Activated naive CD8-positive, alpha-beta T cell treated with anti-CD3 and anti-CD28 coated beads, Interleukin-2, amount 50 U/mL, for 16 hours (primary cell): ENCODE measurements around the gene PRDM16.

ENCODE experiments used
- DNase-seq: peaks from one replicate; pipeline ENCODE4 v3.0.0-alpha.2; 2020; ENCODE audit warnings: low read depth, low spot score

The PRDM16 gene

DNA sequence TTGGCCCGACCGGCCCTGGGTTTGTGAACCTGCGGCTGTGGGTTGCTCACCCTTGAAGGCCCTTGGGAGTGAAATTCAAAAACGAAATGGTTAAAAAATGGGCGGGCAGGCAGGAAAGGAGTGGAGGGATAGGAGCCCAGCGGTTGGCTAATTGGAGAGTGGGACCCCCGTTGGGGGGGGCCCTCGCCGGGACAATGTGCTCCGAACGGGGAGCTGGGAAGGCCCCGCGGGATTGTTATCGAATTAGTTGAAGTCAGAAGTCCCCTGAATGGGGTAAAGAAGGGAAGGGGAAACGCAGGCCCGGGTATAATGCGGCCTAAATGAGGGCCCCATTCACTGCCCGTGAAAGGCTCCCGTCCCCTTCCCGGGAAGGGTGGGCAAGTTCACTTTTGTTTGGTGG, 135.7 kb downstream of the PRDM16 start:
- DNase-seq = no peak

DNA sequence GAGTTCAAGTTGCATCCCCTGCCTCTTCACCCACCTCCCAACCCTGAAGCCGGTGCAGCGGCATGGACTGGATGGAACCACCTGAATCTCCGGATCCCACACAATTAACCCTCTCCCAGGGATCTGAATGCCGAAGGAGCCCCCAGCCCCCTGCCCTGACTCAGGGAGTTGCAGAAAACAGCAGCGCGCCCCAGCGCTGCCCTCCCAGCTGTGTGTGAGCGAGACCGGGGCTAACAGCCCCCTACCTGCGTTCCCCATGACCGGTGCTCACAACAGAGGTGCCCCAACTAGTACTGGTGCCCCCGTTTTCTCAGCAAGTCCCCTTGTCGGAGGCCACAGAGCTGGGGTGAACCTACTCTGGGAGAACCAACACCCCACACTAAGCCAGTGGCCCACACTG, 136.8 kb downstream of the PRDM16 start:
- DNase-seq = no peak

DNA sequence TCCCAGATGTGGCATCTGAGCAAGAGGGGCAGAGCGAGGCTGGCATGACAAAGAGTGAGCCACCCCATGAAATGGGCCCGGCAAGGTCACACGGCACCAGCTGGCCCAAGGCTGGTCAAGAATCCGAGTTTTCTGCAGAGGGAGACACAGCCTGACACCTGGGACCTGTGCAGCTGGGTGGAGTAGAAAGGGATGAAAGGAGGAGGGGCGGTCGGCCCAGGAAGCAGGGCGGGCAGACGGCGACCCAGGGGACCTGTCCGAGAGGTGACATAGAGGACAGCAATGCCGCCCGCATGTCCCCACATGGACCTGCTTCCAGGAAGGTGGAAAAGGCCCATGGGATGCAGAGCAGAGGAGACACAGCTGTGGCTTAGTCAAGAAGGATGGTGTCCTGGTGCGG, 137.7 kb downstream of the PRDM16 start:
- no peak for DNase-seq

DNA sequence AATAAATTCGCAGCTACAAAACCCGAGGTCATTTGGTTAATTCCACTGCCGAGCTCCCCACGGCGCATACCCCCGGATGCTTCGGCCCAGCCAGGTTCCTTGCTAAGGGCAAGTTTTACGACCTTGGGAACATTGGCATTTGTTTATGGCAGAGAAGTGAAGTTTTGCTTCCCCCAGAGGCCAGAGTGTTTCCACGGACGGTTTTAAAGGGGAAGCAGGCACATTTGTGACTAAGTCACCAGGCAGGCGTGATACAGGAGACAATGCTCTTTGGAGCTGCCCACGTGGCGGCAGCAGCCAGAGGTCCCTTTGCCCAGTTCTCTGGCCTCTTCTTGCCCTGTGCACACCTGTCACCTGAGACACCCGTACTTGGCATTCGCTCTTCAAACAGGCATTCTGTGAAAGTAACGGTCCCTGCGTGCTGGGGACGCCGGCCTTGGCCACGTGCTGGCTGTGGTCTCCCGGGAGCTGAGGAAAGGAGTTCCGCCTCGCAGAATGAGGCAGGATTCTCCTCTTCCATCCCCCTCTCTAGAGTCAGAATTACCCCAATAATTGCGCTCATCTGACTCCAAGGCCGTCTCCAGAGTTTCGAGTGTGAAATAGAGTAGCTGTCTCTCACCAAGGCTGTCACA, 138.3 kb downstream of the PRDM16 start:
- DNase-seq = no peak

DNA sequence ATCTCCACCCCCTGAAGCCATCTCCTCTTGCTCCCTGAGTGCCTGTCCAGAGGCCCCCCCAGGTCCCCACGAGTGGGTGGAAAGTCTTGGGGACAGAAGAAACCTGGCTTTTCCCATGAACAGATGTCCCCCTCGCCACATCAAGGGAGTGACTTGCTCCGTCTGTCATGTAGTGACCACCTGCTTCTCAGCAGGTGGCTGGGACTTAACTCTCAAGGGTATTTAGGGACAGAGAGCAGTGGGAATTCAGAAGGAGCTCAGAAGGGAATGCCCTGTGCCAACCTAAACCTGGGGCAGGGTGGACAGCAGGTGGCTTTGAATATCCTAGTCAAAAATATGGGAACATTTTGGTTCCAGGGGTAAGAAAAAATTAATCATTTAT, 139.8 kb downstream of the PRDM16 start:
- no peak for DNase-seq

DNA sequence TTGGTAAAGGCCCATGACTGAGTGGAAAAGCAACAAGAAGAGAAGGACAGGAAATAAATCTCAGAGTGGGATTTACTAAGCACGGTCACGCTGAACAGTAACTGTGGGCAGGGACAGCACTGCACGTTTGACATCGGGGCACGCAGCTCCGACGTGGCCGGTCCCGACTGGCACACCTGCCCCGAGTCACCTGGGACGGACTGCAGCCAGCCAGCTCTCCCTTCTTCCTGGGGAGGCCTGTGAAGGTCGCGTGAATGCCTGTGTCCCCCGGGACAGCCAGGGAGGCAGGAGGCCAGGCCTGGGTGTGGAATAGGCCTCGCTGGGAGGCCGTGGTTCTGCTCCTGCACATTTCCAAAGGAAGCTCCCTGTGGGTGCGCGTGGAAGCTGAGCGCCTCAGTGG, 140.2 kb downstream of the PRDM16 start:
- DNase-seq = no peak

DNA sequence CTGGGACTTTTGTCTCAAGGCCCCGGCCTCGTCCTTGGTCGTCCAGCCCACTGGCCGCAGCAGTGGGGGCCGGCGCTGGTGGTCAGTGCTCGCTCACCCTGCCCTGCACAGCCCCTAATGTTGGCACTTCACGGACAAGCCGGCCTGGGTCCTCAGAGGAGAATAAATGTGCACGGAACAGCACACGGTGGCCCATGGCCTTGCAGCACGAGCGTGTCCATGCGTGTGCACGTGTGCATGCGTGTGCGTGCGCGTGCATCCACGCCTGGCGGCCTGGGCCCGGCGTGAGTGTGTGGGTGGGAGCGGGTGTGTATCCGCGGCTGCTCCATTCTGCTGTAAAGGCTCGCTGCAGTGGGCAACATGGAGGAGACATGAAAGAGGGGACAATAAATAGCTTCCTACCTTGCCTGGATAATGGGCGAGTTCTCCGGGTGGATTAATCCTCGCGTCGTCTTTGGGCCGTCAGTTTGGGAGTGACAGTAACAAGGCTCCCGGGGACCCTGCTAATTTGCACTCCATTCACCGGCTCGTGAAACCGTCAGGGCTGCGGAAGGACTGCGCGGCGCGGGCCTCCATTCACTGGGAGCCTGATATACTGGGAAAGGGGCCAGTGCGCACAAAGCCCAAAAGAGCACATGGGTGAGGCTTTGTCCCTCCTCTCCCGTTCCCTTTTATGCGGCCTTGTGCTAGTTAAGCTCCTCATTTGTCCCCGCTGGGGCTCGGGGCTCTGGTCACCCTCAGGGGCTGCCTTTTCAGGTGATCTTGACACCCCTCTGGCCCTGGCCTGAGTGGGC, 142.8 kb downstream of the PRDM16 start:
- DNase-seq = no peak

DNA sequence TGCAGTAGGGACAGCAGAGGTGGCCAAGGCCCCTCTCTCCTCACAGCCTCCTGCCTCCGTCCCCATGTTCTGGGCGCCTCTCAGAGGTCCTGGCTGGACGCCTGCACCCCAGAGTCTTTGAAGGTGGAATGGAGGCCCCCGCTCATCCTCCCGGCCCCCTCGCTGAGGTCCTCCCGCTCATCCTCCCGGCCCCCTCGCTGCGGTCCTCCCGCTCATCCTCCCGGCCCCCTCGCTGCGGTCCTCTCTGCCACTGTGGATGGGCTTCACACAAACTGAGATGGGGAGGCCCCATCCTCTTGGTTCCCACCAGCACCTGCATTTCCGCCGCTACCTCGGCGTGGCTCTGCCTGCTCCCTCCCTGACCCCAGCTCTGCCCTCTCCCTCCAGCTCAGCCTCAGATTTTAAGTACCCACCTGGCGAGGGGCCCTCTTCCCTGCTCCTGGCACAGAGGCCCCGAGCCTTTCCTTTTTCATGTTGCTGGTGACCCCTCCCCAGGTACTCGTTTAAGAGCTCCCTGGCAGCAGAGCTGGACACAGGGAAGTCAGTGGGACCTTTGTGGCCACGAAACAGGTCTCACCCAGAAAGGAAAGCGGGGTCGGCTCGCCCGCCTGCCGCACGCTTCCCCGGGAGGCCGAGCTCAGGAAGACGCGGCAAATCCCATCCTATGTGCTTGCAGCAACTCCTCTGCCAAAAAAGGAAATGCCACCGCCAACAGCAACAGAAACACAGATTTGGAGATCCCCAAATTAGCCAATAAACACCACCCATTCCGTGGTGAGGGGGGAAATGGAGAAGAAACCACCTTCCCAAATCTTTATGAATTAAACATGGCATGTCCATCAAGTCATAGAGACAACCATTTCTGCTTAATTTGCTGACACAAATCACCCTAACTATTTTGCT, 143.7 kb downstream of the PRDM16 start:
- no peak for DNase-seq

DNA sequence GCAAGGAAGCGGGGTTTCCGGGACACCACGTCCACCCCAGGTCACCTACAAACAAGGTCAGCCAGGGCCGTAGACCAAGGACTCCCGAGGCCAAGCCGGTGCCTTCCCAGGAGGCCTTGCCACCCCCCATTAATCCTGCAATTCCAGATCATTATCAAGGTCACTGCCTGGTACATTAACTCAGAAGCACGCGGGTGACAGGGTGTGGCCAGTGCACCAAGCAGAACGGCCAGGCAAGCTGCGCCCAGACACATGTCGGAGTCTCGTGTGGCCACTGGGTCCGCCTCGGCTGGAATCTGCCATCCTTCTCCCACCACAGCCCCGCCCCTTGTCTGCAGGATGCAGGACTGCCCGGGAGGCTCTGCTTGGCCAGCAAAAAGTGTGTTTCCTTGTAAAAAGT, 144.7 kb downstream of the PRDM16 start:
- no peak for DNase-seq

DNA sequence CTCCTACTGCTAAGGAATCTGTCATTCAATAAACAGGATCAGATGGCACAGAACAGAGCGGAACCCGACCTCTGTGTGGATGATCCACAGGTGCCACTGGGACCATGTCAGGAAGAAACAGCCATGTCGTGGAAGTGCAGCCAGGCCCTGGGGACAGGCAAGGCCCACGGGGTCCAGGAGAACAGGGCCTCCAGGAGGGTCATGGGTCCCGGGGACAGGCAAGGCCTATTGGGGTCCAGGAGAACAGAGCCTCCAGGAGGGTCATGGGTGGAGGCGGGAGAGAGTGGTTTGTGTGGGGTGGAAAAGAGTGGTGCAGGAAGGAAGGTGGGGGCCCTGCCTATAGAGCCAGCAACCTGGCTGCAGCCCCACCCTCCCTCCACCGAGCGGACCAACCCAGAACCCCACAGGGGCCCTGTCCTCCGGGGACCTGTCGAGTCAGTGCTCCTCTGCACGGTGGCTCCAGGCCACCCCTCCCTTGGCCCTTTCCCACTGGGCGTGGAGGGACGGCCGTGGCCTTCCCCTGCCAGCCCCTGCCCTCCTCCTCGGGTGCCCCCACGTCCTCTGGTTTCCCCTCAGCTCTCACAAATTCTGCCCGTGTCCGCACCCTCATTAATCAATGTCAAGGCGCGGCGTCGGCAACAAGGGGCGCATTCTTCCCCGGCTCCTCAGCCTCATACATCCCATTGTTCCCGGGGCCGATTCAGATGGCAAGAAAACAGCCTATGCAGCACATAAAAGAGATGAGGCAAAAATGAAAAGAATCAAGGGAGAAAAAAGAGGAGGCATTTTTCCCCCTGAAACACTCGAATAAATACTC, 146.4 kb downstream of the PRDM16 start:
- no peak for DNase-seq

DNA sequence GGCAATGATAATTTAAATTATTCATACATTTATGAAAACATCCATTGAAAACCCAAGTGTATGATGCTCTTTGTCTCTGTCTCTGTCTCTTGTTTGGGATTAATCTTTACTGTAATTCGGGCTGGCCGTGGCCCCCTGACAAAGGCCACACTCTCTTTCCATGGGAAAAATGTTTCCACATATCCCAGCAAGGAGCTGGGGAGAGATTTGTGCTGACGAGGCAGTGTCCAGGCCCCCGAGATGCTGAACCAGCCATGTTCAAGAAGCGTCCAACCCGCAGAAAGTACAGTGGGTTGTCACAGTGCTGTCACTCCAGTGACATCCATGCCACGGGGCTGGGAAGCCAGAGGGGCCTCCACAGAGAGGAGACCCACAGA, 147.0 kb downstream of the PRDM16 start:
- no peak for DNase-seq

DNA sequence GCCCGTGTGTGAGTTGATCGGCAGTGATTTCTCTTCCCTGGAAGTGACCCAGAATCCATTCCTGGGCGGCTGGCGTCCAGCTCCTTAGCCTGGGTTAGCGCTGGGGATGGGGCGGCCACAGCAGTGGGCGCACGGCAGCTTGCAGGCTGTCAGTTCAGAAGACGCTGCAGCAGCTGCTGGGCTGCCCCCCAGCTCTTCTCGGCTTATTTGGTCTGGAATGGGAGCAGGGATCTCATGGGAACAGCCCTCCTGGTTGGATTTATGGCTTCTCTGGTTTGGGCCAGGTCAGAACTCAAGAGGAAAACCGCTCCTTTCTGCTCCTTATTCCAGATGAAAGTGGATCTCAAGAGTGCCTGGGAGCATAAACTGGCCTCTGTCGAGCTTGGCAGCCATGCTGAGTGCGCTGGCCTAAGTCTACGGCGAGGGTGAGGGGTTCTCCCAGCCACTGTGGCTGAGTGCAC, 148.2 kb downstream of the PRDM16 start:
- DNase-seq = no peak

DNA sequence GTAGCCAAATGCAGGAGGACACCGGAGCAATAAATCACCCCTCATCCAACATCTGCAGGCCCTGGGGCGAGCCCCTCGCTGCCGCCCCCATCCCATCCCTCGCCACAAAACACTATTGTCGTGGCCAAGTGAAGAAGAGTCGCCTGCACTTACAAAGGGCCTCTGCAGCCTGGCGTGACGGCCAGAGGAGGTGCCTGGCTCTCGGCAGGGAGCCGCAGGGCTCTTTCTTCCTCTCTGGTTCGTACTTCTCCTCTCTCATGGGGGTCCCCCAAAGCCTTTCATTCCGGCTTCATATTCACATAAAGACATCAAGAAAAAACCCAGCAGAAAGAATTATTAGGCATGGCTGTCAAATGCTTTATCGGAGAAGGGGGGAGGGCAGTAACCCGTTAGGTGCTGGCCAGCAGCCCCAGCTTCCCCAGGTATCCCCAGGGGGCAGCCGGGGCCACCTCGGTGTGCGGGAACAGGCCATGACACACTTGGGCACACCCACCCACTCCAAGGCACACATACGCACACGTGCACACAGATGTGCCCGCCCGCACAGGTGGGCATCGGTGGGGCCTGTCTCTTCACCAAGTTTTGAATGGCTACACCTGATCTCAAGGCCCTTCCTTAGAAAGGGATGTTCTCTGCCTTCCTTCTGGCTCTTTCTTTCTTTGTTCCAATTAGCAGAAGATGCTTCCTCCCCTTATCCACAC, 149.1 kb downstream of the PRDM16 start:
- DNase-seq = no peak

DNA sequence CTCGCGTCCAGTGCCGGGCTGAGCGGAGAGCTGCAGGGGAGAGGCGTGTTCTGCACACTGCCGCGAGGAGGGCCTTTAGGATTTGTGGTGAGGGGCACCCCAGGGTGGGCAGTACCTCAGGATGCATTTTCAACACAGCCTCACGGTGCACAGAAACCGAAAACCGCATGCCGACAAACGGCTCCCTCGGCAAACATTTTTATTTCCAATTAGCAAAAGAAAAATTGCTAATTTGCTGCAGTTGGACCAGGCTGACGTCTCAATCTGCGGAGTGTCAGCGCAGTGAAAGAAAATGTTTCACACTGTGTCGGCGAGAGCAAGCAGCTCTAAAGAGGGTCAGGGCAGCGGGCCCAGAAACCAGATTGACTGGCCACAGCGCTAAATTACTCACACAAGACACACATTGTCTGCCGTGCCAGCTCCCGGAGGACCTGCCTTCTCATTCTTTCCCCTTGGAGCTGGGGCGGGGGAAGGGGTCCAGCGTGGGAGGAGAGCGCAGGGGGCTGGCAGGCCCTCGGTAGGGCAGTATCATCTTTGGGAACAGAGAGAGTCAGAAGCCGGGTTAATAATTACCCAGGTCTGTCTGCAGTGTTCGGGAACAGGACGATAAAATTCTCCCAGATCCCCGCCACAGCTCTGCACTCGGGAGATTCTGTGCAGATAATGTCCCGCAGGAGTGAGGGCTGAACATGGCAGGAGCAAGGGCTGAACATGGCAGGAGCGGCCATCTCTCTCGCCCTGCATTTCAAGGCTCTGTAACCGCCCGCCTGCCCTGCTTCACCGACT, 150.2 kb downstream of the PRDM16 start:
- DNase-seq = no peak

DNA sequence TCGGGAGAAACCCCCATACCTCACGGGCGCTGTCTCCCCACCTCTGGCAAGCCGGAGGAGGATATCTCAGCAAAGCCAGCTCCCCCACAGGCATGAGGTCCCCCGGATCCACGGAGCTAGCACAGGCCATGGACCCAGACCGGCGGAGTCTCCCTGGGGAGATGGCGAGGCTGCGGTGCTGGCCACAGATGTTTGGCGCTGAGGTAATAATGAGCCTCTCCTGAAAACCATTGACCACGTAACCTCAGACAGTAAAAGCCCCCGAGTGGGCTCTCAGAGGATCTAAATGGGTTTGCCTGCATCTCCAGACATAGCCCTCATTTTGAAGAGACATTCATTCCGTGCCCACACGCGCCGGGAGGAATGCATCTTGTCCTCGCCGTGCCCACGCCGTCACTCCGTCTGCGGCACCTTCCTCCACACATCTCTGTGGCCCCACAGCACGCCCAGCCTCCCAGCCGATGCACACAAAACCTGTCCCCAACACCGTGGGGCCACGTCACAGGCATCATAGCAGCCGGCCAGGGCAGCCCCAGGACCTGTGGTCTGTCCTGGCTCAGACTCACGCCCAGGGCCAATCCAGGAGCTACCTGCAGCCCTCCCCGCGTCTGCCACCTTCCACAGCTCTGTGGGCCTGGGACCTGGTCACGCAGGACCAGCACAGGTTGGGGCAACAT, 150.9 kb downstream of the PRDM16 start:
- no peak for DNase-seq

DNA sequence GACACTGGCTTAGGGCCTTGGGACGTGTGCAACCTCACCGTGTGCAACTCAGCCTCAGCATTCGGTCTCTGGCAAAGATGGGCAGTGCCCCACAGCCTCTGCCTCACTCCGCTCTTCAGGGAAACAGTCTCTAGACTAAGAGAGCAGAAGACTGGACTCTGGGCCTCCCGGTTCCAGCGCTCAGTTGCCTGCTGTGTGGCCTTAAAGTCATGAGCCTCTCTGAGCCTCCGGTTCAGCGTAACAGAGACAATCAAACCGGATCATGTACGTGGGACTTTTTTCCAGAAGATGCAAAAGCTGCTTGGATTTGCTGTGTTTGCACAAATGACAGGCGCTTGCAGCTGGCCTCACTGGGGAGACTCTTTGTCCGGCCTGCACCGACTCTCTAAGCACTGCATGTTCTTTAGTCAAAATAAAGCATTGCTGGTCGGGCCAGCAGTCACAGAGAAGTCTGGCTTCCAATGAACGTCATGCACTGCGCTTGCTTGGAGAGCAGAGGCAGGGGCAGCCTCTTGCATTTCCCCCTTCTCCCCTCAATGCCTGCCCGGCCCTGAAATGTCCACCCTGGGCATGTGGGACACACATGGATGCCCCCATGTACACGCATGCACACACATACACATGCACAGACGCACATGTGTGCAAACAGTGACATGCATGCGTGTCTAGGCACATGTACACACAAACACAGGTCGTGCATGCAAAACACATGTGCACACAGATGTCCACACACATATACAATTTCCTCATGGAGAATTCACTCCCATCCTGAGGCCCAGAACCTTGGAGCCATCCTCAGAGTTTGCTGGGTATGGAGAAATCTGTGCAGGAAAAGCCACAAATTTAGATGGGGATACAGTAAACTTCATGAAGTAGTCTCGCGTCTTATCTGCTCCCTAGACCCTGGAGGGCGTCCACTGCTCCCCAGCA, 152.4 kb downstream of the PRDM16 start:
- DNase-seq = no peak

DNA sequence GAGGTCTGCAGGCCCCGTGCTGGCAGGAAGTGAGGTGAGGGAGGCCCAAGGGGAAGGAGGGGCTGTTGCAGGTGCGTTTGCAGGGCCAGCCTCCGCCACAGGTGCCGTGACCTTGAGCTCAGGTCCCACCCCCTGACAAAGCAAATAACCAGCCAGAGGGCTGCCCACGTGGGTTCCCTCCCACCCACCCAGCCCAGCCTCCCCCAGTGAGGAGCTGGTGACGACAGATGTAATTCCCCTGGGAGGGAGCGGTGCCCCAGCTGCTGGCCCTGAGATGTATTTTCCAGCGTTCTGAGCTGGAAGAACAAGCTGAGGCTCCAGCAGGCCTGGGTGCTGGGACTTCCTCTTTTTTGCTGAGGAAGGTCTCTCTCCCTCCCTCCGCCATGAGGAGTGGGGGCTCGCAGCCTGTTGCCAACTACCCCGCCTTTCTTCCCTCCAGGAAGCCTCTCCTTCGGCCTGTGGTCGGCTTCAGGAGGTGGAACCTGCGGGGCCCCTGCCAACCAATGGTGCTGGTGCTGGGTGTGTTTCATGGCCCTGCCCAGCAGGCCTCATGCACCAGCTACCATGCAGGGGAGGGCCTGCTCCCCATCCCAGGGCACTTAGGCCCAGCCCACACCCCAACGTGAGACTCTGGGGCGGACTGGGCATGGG, 153.2 kb downstream of the PRDM16 start:
- DNase-seq = no peak

DNA sequence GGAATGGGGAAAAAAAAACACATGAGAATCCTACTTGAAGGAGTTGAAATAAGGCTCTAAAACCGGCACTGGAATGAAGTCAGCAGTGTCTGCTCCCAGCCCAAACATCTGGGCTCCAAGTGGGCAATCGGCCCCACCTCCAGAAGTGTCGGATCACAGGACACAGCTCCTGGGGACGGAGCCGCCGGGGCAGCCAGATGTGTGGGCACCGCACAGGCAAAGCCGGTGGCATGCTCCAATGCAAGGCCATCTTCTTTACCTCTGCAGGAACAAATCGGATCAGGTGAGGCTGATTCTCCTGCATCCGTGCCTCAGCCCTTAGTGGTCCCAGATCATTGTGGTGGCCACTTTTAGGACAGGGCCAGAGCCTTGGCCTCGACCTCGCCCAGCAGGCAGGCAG, 156.7 kb downstream of the PRDM16 start:
- DNase-seq = no peak
